Uterus (tissue), 4 donors: ENCODE data around the gene DIABLO. TPM values are rescaled to one million over a fixed set of nuclear protein-coding genes. Genes with fewer than 3 reads are reported as not detected.

Source experiments
- DNase-seq, 2 donors: peaks; one replicate each; pipeline ENCODE4 v3.0.0-alpha.2; 2019 to 2020
- H3K27ac ChIP-seq, 2 donors: fragments of 200-600 bp; sonication (generic); 1 replicate in 1 of 2; 2 replicates in 1 of 2; pipeline ENCODE4 v1.5.1; 2016 to 2018
- H3K27me3 ChIP-seq, 2 donors: fragments of 200-600 bp; sonication (generic); one replicate each; pipeline ENCODE4 v1.5.1; 2018 to 2019; ENCODE audit warnings: control low read depth in 1 of 2
- H3K36me3 ChIP-seq, 2 donors: fragments of 200-600 bp; sonication (generic); one replicate each; pipeline ENCODE4 v1.5.1; 2019; ENCODE audit warnings: control low read depth in 1 of 2
- H3K4me1 ChIP-seq, 2 donors: fragments of 200-600 bp; sonication (generic); one replicate each; pipeline ENCODE4 v1.5.1; 2018 to 2019; ENCODE audit warnings: control low read depth in 1 of 2
- H3K4me3 ChIP-seq, 2 donors: fragments of 200-600 bp; sonication (generic); 1 replicate in 1 of 2; 2 replicates in 1 of 2; pipeline ENCODE4 v1.5.1; 2018 to 2019; ENCODE audit warnings: mild to moderate bottlenecking in 1 of 2
- H3K9me3 ChIP-seq, 2 donors: fragments of 200-600 bp; sonication (generic); one replicate each; pipeline ENCODE4 v1.5.1; 2019; ENCODE audit warnings: control low read depth in 1 of 2
- CTCF ChIP-seq, 4 experiments: fragments of 200-600 bp in 2 of 4; fragments of 450-650 bp in 2 of 4; sonication (generic) in 2 of 4; IDR thresholded peaks; one replicate each; pipeline ENCODE4 v1.5.1; 2016 to 2019; ENCODE audit warnings: antibody characterized with exemption in 4 of 4, mild to moderate bottlenecking in 2 of 4, moderate library complexity in 1 of 4
- POLR2A ChIP-seq, 2 donors: fragments of 450-650 bp; IDR thresholded peaks; one replicate each; pipeline ENCODE4 v1.6.1; 2016; ENCODE audit warnings: antibody characterized with exemption in 2 of 2, mild to moderate bottlenecking in 1 of 2, moderate library complexity in 1 of 2
- intact Hi-C: fragments of 100-400 bp; cut with DNase I; formaldehyde crosslinking; loops from one replicate; pipeline ENCODE4 v1.15.1; 2023; ENCODE audit warnings: low total_unique reads
- total RNA-seq, 4 donors: library from RNA; depleted of rRNA in 3 of 4; stranded (reverse); fragments of >200 nt in 3 of 4; gene quantifications; one replicate each; pipeline versions ENCODE4 v1.1.0 to v1.2.4, GENCODE V29; 2014 to 2023
- donor health status: DM: yes; HTN: yes; CAD: no.

The DIABLO gene
- total RNA-seq, 4 donors from 2014 or later, result 46.2 to 68.9 (median 53.9) TPM

GRCh38 chr12:122168492-122168891 lies 57.4 kb downstream of the DIABLO start:
- Histone ChIP-seq H3K27ac (no peak overlapping the region), H3K4me3 (no peak overlapping the region), H3K4me1 (no peaks in the 10 kb centered on the region), H3K36me3 (no peaks in the 10 kb centered on the region), H3K9me3 (no peaks in the 10 kb centered on the region), H3K27me3 (no peaks in the 10 kb centered on the region)
- no peak for DNase-seq
- TF ChIP-seq CTCF (IDR thresholded peaks at IDR 0.05) (no peak), POLR2A (IDR thresholded peaks at IDR 0.05) (no peak)
- intact Hi-C loops, result no loop called here

- intact Hi-C loops, result no loop called here
- H3K9me3 ChIP-seq, result no peaks in the 10 kb centered on the region
- TF ChIP-seq CTCF (IDR thresholded peaks at IDR 0.05) (no peak), POLR2A (IDR thresholded peaks at IDR 0.05) (no peak)
- H3K4me3 ChIP-seq, result no peak overlapping the region
- H3K36me3 ChIP-seq, result no peaks in the 10 kb centered on the region
- H3K27me3 ChIP-seq, result no peaks in the 10 kb centered on the region
- no peaks in the 10 kb centered on the region for H3K4me1 ChIP-seq
- DNase-seq, result no peak
- H3K27ac ChIP-seq, result no peak overlapping the region
Observed at GRCh38 chr12:122167356-122167925, 58.4 kb downstream of the DIABLO start.

GRCh38 chr12:122166422-122167349 lies 59.2 kb downstream of the DIABLO start:
- no peaks in the 10 kb centered on the region for H3K9me3 ChIP-seq
- no peaks in the 10 kb centered on the region for H3K36me3 ChIP-seq
- no peak for DNase-seq
- H3K27me3 ChIP-seq, result no peaks in the 10 kb centered on the region
- intact Hi-C loops, result no loop called here
- H3K4me1 ChIP-seq, result no peaks in the 10 kb centered on the region
- no peak overlapping the region for H3K4me3 ChIP-seq
- TF ChIP-seq POLR2A (IDR thresholded peaks at IDR 0.05) (no peak), CTCF (IDR thresholded peaks at IDR 0.05) (no peak)
- H3K27ac ChIP-seq, result no peak overlapping the region

- Histone ChIP-seq H3K9me3 (no peaks in the 10 kb centered on the region), H3K27ac (no peak overlapping the region), H3K27me3 (no peaks in the 10 kb centered on the region), H3K4me1 (no peaks in the 10 kb centered on the region), H3K4me3 (no peak overlapping the region), H3K36me3 (no peaks in the 10 kb centered on the region)
- intact Hi-C loops, result no loop called here
- TF ChIP-seq CTCF (IDR thresholded peaks at IDR 0.05) (no peak), POLR2A (IDR thresholded peaks at IDR 0.05) (no peak)
- DNase-seq, result no peak
Observed at GRCh38 chr12:122162976-122163375, 62.9 kb downstream of the DIABLO start.

- Histone ChIP-seq H3K27me3 (no peaks in the 10 kb centered on the region), H3K9me3 (no peaks in the 10 kb centered on the region), H3K4me3 (no peak overlapping the region), H3K4me1 (no peaks in the 10 kb centered on the region), H3K27ac (no peak overlapping the region), H3K36me3 (no peaks in the 10 kb centered on the region)
- DNase-seq, result no peak
- TF ChIP-seq POLR2A (IDR thresholded peaks at IDR 0.05), result no peak
- TF ChIP-seq CTCF (IDR thresholded peaks at IDR 0.05), result no peak
- intact Hi-C loops, result no loop called here
Observed at GRCh38 chr12:122161682-122162081, 64.2 kb downstream of the DIABLO start.
